ENCODE results near the gene TBK1. TPM values are rescaled to one million over a fixed set of nuclear protein-coding genes. Genes with fewer than 3 reads are reported as not detected.
A peak's percentile ranks its signal among the peaks of the same experiment; 100 is the strongest.

TBK1 gene
- total and polyA plus RNA-seq, 9 of the 15 experiments (the other 6 are each of a cell fraction or from before 2014, with no cell fraction given), result 20.4 to 42.0 (median 27.8) TPM

DNA sequence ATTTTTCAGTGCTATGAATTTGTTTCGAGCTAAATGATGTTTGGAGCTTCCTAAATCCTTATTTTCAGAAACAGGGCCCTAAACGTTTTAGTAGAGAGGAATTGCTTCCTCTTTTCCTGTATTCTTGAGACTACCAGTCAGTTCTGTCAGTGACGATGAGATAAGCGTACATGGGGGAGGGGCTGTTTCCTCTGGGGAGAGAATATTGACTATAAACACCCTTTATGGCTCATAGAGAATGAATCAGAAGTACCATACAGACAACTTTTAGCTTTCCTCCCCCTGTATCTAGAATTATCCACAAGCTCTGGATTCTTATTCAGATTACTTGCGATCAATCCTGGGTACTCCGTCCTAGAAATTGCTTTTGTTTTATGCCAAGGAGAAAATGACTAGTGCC is 5.1 kb downstream of the TBK1 start (continued):
- TF ChIP-seq, protein P1, sequence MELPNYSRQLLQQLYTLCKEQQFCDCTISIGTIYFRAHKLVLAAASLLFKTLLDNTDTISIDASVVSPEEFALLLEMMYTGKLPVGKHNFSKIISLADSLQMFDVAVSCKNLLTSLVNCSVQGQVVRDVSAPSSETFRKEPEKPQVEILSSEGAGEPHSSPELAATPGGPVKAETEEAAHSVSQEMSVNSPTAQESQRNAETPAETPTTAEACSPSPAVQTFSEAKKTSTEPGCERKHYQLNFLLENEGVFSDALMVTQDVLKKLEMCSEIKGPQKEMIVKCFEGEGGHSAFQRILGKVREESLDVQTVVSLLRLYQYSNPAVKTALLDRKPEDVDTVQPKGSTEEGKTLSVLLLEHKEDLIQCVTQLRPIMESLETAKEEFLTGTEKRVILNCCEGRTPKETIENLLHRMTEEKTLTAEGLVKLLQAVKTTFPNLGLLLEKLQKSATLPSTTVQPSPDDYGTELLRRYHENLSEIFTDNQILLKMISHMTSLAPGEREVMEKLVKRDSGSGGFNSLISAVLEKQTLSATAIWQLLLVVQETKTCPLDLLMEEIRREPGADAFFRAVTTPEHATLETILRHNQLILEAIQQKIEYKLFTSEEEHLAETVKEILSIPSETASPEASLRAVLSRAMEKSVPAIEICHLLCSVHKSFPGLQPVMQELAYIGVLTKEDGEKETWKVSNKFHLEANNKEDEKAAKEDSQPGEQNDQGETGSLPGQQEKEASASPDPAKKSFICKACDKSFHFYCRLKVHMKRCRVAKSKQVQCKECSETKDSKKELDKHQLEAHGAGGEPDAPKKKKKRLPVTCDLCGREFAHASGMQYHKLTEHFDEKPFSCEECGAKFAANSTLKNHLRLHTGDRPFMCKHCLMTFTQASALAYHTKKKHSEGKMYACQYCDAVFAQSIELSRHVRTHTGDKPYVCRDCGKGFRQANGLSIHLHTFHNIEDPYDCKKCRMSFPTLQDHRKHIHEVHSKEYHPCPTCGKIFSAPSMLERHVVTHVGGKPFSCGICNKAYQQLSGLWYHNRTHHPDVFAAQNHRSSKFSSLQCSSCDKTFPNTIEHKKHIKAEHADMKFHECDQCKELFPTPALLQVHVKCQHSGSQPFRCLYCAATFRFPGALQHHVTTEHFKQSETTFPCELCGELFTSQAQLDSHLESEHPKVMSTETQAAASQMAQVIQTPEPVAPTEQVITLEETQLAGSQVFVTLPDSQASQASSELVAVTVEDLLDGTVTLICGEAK (IDR thresholded peaks at IDR 0.05), result no peak
- TF ChIP-seq, protein P1 (CRISPR knock-in tag; IDR thresholded peaks at IDR 0.05), result no peak
- TF ChIP-seq, protein P2, sequence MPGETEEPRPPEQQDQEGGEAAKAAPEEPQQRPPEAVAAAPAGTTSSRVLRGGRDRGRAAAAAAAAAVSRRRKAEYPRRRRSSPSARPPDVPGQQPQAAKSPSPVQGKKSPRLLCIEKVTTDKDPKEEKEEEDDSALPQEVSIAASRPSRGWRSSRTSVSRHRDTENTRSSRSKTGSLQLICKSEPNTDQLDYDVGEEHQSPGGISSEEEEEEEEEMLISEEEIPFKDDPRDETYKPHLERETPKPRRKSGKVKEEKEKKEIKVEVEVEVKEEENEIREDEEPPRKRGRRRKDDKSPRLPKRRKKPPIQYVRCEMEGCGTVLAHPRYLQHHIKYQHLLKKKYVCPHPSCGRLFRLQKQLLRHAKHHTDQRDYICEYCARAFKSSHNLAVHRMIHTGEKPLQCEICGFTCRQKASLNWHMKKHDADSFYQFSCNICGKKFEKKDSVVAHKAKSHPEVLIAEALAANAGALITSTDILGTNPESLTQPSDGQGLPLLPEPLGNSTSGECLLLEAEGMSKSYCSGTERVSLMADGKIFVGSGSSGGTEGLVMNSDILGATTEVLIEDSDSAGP (CRISPR knock-in tag; IDR thresholded peaks at IDR 0.05), result no peak
- TF ChIP-seq, protein P3, sequence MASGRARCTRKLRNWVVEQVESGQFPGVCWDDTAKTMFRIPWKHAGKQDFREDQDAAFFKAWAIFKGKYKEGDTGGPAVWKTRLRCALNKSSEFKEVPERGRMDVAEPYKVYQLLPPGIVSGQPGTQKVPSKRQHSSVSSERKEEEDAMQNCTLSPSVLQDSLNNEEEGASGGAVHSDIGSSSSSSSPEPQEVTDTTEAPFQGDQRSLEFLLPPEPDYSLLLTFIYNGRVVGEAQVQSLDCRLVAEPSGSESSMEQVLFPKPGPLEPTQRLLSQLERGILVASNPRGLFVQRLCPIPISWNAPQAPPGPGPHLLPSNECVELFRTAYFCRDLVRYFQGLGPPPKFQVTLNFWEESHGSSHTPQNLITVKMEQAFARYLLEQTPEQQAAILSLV (tag; IDR thresholded peaks at IDR 0.05), result no peak
- TF ChIP-seq SMAD4 (CRISPR knock-in tag; conservative IDR thresholded peaks at IDR 0.05) (no peak), NFXL1 (CRISPR knock-in tag; IDR thresholded peaks at IDR 0.05) (no peak), KAT2B (IDR thresholded peaks at IDR 0.05; ENCODE audit: low read depth, low read length) (no peak), EP300 (IDR thresholded peaks at IDR 0.05; ENCODE audit: low read length) (peak; percentile 74), RBM25 (IDR thresholded peaks at IDR 0.05; ENCODE audit: low read depth, low read length, severe bottlenecking) (no peak), CREB1 (IDR thresholded peaks at IDR 0.05) (peak; percentile 54; the same call in 1 of the 2 replicates), CREB1 (CRISPR knock-in tag; IDR thresholded peaks at IDR 0.05) (no peak), CBFA2T3 (IDR thresholded peaks at IDR 0.05) (peak; percentile 57; the same call in 1 of the 2 replicates)
- TF ChIP-seq, protein P4, sequence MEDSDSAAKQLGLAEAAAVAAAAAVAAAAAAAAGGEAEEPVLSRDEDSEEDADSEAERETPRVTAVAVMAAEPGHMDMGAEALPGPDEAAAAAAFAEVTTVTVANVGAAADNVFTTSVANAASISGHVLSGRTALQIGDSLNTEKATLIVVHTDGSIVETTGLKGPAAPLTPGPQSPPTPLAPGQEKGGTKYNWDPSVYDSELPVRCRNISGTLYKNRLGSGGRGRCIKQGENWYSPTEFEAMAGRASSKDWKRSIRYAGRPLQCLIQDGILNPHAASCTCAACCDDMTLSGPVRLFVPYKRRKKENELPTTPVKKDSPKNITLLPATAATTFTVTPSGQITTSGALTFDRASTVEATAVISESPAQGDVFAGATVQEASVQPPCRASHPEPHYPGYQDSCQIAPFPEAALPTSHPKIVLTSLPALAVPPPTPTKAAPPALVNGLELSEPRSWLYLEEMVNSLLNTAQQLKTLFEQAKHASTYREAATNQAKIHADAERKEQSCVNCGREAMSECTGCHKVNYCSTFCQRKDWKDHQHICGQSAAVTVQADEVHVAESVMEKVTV (CRISPR knock-in tag; IDR thresholded peaks at IDR 0.05), result no peak
- TF ChIP-seq, protein P5, sequence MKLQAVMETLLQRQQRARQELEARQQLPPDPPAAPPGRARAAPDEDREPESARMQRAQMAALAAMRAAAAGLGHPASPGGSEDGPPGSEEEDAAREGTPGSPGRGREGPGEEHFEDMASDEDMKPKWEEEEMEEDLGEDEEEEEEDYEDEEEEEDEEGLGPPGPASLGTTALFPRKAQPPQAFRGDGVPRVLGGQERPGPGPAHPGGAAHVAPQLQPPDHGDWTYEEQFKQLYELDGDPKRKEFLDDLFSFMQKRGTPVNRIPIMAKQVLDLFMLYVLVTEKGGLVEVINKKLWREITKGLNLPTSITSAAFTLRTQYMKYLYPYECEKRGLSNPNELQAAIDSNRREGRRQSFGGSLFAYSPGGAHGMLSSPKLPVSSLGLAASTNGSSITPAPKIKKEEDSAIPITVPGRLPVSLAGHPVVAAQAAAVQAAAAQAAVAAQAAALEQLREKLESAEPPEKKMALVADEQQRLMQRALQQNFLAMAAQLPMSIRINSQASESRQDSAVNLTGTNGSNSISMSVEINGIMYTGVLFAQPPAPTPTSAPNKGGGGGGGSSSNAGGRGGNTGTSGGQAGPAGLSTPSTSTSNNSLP (IDR thresholded peaks at IDR 0.05; ENCODE audit: borderline replicate concordance, low read depth, low read length), result peak; percentile 58; the same call in 1 of the 2 replicates
